ENCODE data around the gene EXTL1.
A peak's percentile ranks its signal among the peaks of the same experiment; 100 is the strongest.

Gene EXTL1

DNA sequence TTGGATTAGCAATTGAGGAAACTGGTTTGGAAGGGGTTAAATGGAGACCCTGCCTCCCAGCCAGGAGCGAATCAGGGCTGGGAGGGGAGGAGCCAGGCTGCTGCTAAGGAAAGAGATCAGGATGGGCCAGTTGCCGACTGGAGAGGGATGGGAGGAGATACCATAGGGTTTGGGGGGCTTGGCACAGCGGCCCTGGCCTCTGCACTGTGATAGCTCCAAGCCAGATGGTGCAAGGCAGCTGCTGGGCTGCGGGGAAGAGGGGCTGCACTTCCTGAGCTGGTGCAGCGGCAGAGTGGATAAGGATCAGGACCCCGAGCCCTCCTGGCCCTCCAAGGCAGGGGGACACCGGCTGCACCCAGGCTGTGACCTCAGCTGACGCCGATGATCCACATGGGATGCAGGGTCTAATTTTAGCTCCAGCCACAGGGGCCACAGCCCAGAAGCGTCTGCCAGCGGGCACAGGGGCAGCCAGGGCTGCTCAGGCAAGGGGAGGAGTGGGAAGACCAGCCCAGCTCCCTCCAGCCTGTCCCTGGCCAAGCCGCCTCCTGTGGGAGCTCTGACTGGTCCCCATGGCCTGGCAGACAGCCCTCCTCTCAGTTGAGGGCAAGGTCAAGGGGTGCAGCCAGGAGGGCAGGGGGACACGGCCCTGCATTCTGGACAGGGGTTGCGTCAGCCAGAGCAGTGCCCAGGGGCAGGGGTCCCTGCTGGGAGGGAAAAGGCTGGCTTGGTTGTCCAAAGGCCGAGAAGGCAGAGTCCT, at the start of gene EXTL1:
Gene EXTL1, plus strand, starts transcription at position 129 of the 757 bp plus-strand sequence. CDS start 872 bp downstream, outside the sequence.
- H3K4me3 ChIP-seq (replicated peaks; ENCODE audit: low read depth, low read length), result peak within 1 kb of the TSS; percentile 19
- TF ChIP-seq CTCF (IDR thresholded peaks at IDR 0.05; ENCODE audit: low read length, missing control alignments), result no peak
- DNase-seq (ENCODE audit: low read depth), result no peak

DNA sequence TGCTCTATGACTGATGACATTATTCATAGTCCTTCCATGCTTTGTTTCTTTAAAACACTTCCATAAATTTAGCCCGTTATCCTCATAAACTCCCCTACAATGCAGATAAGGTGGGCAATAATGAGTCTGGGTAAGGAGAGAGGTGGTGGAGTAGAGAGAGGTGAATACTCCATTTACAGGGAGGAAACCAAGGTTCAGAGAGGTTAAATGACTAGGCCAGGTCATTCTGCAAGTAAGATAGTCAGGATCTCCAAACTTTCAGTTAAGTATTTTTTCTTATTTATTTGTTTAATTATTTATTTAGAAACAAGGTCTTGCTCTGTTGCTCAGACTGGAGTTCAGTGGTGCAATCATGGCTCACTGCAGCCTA, 49.8 kb upstream of the EXTL1 start:
- no peak for TF ChIP-seq CTCF (IDR thresholded peaks at IDR 0.05; ENCODE audit: low read length, missing control alignments)
- no peak overlapping the region for H3K4me3 ChIP-seq (replicated peaks; ENCODE audit: low read depth, low read length)
- no peak for DNase-seq (ENCODE audit: low read depth)

GRCh38 chr1:25973610-25974321, 47.8 kb upstream of the EXTL1 start:
- TF ChIP-seq CTCF (IDR thresholded peaks at IDR 0.05; ENCODE audit: low read length, missing control alignments), result no peak
- H3K4me3 ChIP-seq (replicated peaks; ENCODE audit: low read depth, low read length), result no peak overlapping the region
- no peak for DNase-seq (ENCODE audit: low read depth)

GRCh38 chr1:25977801-25978200, 43.8 kb upstream of the EXTL1 start:
- no peak for TF ChIP-seq CTCF (IDR thresholded peaks at IDR 0.05; ENCODE audit: low read length, missing control alignments)
- no peak for DNase-seq (ENCODE audit: low read depth)

DNA sequence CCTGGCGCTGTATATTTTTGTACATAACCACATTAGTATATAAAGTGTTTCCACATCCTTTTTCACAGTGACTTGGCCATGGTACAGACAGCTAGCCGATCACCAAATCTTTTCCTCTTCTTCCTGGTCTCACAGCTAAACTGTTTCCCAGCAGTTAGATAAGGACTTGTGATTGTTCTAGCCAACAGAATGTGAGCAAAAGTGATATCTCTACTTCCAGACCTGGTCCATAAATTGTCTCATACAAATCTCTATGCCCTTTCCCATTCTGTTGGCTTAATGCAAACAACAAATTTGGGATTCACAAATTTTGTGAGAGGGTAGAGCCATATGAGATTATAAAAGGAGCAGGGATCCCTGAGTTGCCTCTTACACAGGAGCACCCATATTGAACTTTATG, 43.2 kb upstream of the EXTL1 start:
- TF ChIP-seq CTCF (IDR thresholded peaks at IDR 0.05; ENCODE audit: low read length, missing control alignments), result no peak
- no peak overlapping the region for H3K4me3 ChIP-seq (replicated peaks; ENCODE audit: low read depth, low read length)
- no peak for DNase-seq (ENCODE audit: low read depth)

More at GRCh38 chr1:25977801-25978200, 43.8 kb upstream of the EXTL1 start:
- no peak overlapping the region for H3K4me3 ChIP-seq (replicated peaks; ENCODE audit: low read depth, low read length)

- DNase-seq (ENCODE audit: low read depth), result no peak
- H3K4me3 ChIP-seq (replicated peaks; ENCODE audit: low read depth, low read length), result no peak overlapping the region
- TF ChIP-seq CTCF (IDR thresholded peaks at IDR 0.05; ENCODE audit: low read length, missing control alignments), result no peak
These were observed 42.4 kb upstream of the EXTL1 start for GRCh38 chr1:25979210-25979609.

Measured in fibroblast of pulmonary artery (primary cell).